Thymus (tissue), 11 donors: ENCODE data around the gene SERPINC1. TPM values are rescaled to one million over a fixed set of nuclear protein-coding genes. Genes with fewer than 3 reads are reported as not detected.
"Not testable (repeated sequence)": the region's sequence is repeated elsewhere in the genome, so short reads cannot be mapped to it uniquely, and the experiment has no call there.

Experiments
- DNase-seq, 9 donors: peaks; one replicate each; pipeline ENCODE4 v3.0.0-alpha.2; 2013; ENCODE audit warnings: low spot score in 9 of 9, low read depth in 6 of 9, missing footprints in 1 of 9
- H3K27ac ChIP-seq, 2 donors: one replicate each; pipeline ENCODE4 v1.5.1; 2013; ENCODE audit warnings: control low read depth in 1 of 2, low read depth in 1 of 2, low read length in 1 of 2, mild to moderate bottlenecking in 1 of 2, moderate library complexity in 1 of 2
- H3K27me3 ChIP-seq, 2 donors: one replicate each; pipeline ENCODE4 v1.5.1; 2013; ENCODE audit warnings: low read length in 1 of 2; ENCODE audit not compliant: control insufficient read depth in 2 of 2, insufficient read depth in 1 of 2
- H3K36me3 ChIP-seq, 2 donors: one replicate each; pipeline ENCODE4 v1.5.1; 2013; ENCODE audit warnings: low read length in 1 of 2, mild to moderate bottlenecking in 1 of 2, moderate library complexity in 1 of 2; ENCODE audit not compliant: control insufficient read depth in 2 of 2, insufficient read depth in 2 of 2
- H3K4me1 ChIP-seq, 2 donors: one replicate each; pipeline ENCODE4 v1.5.1; 2013; ENCODE audit warnings: low read length in 2 of 2; ENCODE audit not compliant: control insufficient read depth in 2 of 2, insufficient read depth in 2 of 2
- H3K4me3 ChIP-seq, 2 donors: one replicate each; pipeline ENCODE4 v1.5.1; 2013; ENCODE audit warnings: low read length in 2 of 2, control low read depth in 1 of 2, mild to moderate bottlenecking in 1 of 2
- H3K9me3 ChIP-seq, 2 donors: one replicate each; pipeline ENCODE4 v1.5.1; 2013; ENCODE audit warnings: low read length in 1 of 2, mild to moderate bottlenecking in 1 of 2; ENCODE audit not compliant: control insufficient read depth in 2 of 2, insufficient read depth in 1 of 2
- WGBS: extraction: QIAGEN DNeasy Blood & Tissue Kit; methylation state at CpG from one replicate; pipeline ENCODE4 v1.1.7; 2013; 5-methylcytosine and 5-hydroxymethylcytosine counted together
- polyA plus RNA-seq: library from polyadenylated mRNA; stranded (reverse); fragments of 200-250 nt; gene quantifications from one replicate; pipeline ENCODE4 v1.2.3, GENCODE V29; 2013
- total RNA-seq: library from RNA; stranded (reverse); fragments of 120-200 nt; gene quantifications from one replicate; pipeline ENCODE4 v1.2.4, GENCODE V29; 2013
- donor health status: healthy.

SERPINC1 gene
- total and polyA plus RNA-seq, 2 donors: 0.14 to 0.43 TPM

- H3K27ac ChIP-seq, H3K9me3 ChIP-seq, DNase-seq, H3K36me3 ChIP-seq, H3K4me3 ChIP-seq, H3K4me1 ChIP-seq, H3K27me3 ChIP-seq: not testable (repeated sequence)
- WGBS: 98% methylated on average over 5 of the region's 5 CpGs
Observed at GRCh38 chr1:173930541-173930940, 13.4 kb upstream of the SERPINC1 start.

GRCh38 chr1:173925306-173926242 lies 8.4 kb upstream of the SERPINC1 start:
- no peak for DNase-seq
- WGBS: 98% methylated on average over 8 of the region's 8 CpGs
- Histone ChIP-seq H3K36me3 (no peaks in the 10 kb centered on the region), H3K27me3 (no peaks in the 10 kb centered on the region), H3K27ac (no peak overlapping the region), H3K4me1 (no peaks in the 10 kb centered on the region), H3K4me3 (no peak overlapping the region), H3K9me3 (no peaks in the 10 kb centered on the region)

- WGBS: 97% methylated on average over 5 of the region's 5 CpGs
- H3K27me3 ChIP-seq: no peaks in the 10 kb centered on the region
- H3K4me3 ChIP-seq: no peak overlapping the region
- H3K36me3 ChIP-seq: no peaks in the 10 kb centered on the region
- no peaks in the 10 kb centered on the region for H3K9me3 ChIP-seq
- H3K4me1 ChIP-seq: no peaks in the 10 kb centered on the region
- H3K27ac ChIP-seq: no peak overlapping the region
- no peak for DNase-seq
Observed at GRCh38 chr1:173920861-173921260, 3.7 kb upstream of the SERPINC1 start.

DNA sequence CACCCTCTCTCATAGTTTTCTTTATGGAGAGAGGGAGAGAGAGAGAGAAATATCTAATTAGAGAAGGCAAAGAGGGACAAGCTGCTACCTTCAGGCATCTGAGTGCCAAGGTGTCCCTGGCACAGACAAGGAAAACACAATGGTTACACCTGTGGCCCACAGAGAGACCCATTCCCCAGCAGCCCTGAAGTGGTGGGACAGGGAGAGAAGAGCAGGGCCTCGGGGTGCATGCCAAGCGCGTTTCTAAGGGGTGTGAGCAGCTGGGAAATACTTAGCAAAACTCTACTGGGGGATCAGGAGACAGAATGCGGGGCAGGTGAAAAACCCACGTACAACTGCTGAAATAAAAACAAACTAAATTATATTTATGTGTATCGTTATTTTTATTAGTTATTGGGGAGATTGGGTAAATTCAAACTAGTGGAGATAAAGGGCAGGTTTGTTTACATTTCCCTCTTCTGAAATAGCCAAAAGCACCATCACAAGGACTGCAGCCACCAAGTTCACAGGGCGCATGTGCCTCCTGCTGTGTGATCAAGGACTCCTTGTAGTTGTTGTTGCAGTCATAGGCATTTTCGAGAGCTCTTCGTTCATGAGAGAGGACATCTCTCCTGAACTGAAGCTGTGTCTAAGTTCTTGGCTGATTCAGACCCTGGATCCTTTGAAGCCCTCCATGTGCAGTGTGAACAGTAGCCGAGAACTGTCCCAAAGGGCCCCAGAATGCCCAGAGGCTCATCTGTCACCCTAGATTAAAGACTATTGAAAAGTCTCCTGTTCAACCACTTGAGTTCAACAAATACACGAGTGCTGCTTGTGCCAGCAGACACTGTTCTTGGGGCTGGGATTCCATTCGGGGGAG lies 737 bp upstream of the SERPINC1 start:
- no peak overlapping the region for H3K27ac ChIP-seq
- H3K4me3 ChIP-seq: no peak overlapping the region
- no peaks in the 10 kb centered on the region for H3K27me3 ChIP-seq
- no peaks in the 10 kb centered on the region for H3K36me3 ChIP-seq
- DNase-seq: no peak
- WGBS: 97% methylated on average over 12 of the region's 12 CpGs
- H3K4me1 ChIP-seq: no peaks in the 10 kb centered on the region
- peaks cover 0 to 3% of the 10 kb centered on the region in 2 donors for H3K9me3 ChIP-seq

DNA sequence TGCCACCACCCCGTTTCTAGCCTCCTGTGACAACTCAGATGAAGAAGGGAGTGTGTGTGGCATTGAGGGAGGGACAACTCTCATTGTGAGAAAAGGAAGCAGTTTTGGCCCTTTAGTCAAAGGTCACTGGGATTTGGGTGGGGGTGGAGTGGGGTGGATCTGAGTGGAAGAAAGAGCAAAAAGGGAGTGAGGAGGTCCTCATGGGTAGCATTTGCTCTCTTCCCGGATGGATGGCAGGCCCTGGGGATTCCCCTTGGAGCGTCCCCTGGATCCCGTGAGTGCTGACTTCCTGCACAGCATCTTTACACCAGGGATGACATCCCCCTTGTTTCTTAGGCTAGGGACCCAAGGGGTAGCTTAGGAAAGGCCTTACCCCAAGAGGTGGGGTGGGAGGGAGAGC lies 460 bp downstream of the SERPINC1 start:
- no peaks in the 10 kb centered on the region for H3K36me3 ChIP-seq
- no peak overlapping the region for H3K27ac ChIP-seq
- H3K9me3 ChIP-seq: peaks cover 0 to 3% of the 10 kb centered on the region in 2 donors
- no peaks in the 10 kb centered on the region for H3K27me3 ChIP-seq
- 96% methylated on average over 4 of the region's 4 CpGs for WGBS
- no peak for DNase-seq
- H3K4me1 ChIP-seq: no peaks in the 10 kb centered on the region
- H3K4me3 ChIP-seq: no peak overlapping the region

DNA sequence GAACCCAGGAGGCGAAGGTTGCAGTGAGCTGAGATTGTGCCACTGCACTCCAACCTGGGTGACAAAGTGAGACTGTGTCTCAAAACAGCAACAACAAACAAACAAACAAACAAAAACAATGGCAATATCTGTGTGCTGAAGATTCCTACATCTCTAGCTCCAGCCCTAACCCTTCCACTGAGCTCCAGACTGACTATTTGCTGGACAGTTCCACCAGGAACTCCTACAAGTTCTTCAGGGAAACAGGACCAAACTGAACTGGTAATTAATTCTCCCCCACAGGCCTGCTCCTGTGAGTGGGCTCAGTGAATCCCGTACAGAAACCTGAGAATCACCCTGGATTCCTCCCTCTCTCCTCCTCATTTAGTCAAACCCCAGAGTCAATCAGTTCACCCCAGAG lies 1.5 kb downstream of the SERPINC1 start:
- no peak overlapping the region for H3K27ac ChIP-seq
- peaks cover 0 to 3% of the 10 kb centered on the region in 2 donors for H3K9me3 ChIP-seq
- DNase-seq: no peak
- H3K27me3 ChIP-seq: no peaks in the 10 kb centered on the region
- H3K36me3 ChIP-seq: no peaks in the 10 kb centered on the region
- 92% methylated on average over 2 of the region's 2 CpGs for WGBS
- H3K4me1 ChIP-seq: no peaks in the 10 kb centered on the region
- no peak overlapping the region for H3K4me3 ChIP-seq

- Histone ChIP-seq H3K27me3 (no peaks in the 10 kb centered on the region), H3K4me3 (no peak overlapping the region), H3K9me3 (peaks cover 0 to 3% of the 10 kb centered on the region in 2 donors), H3K36me3 (no peaks in the 10 kb centered on the region), H3K4me1 (no peaks in the 10 kb centered on the region), H3K27ac (no peak overlapping the region)
- 95% methylated on average over 13 of the region's 13 CpGs for WGBS
- DNase-seq: peak in 3 of 9 donors; percentile 2 to 32 (median 10)
Observed at GRCh38 chr1:173914366-173914871, 2.7 kb downstream of the SERPINC1 start.

- peaks cover 0 to 3% of the 10 kb centered on the region in 2 donors for H3K9me3 ChIP-seq
- no peak for DNase-seq
- H3K27ac ChIP-seq: no peak overlapping the region
- H3K27me3 ChIP-seq: no peaks in the 10 kb centered on the region
- H3K4me1 ChIP-seq: no peaks in the 10 kb centered on the region
- H3K4me3 ChIP-seq: no peak overlapping the region
- 95% methylated on average over 3 of the region's 3 CpGs for whole genome bisulfite sequencing
- H3K36me3 ChIP-seq: no peaks in the 10 kb centered on the region
Observed at GRCh38 chr1:173913111-173913510, 4.0 kb downstream of the SERPINC1 start.
